CD4-positive, CD25-positive, alpha-beta regulatory T cell (primary cell): ENCODE measurements around the gene TMEM260. TPM values are rescaled to one million over a fixed set of nuclear protein-coding genes. Genes with fewer than 3 reads are reported as not detected.
"Not testable (repeated sequence)": the region's sequence is repeated elsewhere in the genome, so short reads cannot be mapped to it uniquely, and the experiment has no call there.

Experiments
- ATAC-seq, 2 donors: fragments of 150-1000 bp; cut with Tn5 transposase; one replicate each; pipeline ENCODE4 v1.10.0; 2021; ENCODE audit warnings: low read depth in 2 of 2, moderate number of reproducible peaks in 2 of 2, moderate library complexity in 1 of 2
- DNase-seq, 3 donors: peaks; one replicate each; pipeline versions ENCODE4 v3.0.0 to v3.0.0-alpha.2; 2012 to 2022; ENCODE audit warnings: mixed read lengths in 1 of 3
- H3K27ac ChIP-seq: one replicate; pipeline ENCODE4 v1.7.0; 2013; ENCODE audit warnings: mild to moderate bottlenecking, low read length; ENCODE audit not compliant: insufficient read depth, poor library complexity, severe bottlenecking
- H3K27me3 ChIP-seq: one replicate; pipeline ENCODE4 v1.7.0; 2013; ENCODE audit warnings: low read length; ENCODE audit not compliant: control insufficient read depth, insufficient read depth
- H3K36me3 ChIP-seq: one replicate; pipeline ENCODE4 v1.7.0; 2013; ENCODE audit warnings: mild to moderate bottlenecking, low read length, moderate library complexity; ENCODE audit not compliant: control insufficient read depth, insufficient read depth
- H3K4me1 ChIP-seq: 2 replicates; pipeline ENCODE4 v1.7.0; 2013; ENCODE audit warnings: mild to moderate bottlenecking, low read length; ENCODE audit not compliant: insufficient read depth, control insufficient read depth, poor library complexity, severe bottlenecking
- H3K4me3 ChIP-seq: one replicate; pipeline ENCODE4 v1.7.0; 2013; ENCODE audit warnings: low read depth, mild to moderate bottlenecking, low read length, moderate library complexity
- H3K9me3 ChIP-seq, 2 experiments: 1 replicate in 1 of 2; 2 replicates in 1 of 2; pipeline ENCODE4 v1.7.0; 2013; ENCODE audit warnings: low read length in 2 of 2, mild to moderate bottlenecking in 1 of 2, moderate library complexity in 1 of 2; ENCODE audit not compliant: control insufficient read depth in 2 of 2
- H3K27ac Mint-ChIP-seq, 3 donors: one replicate each; pipeline ENCODE4 v1.8.0; 2020 to 2022; ENCODE audit warnings: mild to moderate bottlenecking in 3 of 3, mixed read lengths in 3 of 3, moderate library complexity in 2 of 3
- H3K27me3 Mint-ChIP-seq: one replicate; pipeline ENCODE4 v1.8.0; 2022; ENCODE audit warnings: mild to moderate bottlenecking, mixed read lengths
- H3K36me3 Mint-ChIP-seq: one replicate; pipeline ENCODE4 v1.8.0; 2020; ENCODE audit warnings: mixed read lengths
- H3K4me1 Mint-ChIP-seq, 4 donors: one replicate each; pipeline ENCODE4 v1.8.0; 2020 to 2022; ENCODE audit warnings: mixed read lengths in 4 of 4, mild to moderate bottlenecking in 1 of 4
- H3K4me3 Mint-ChIP-seq, 4 donors: one replicate each; pipeline ENCODE4 v1.8.0; 2020 to 2022; ENCODE audit warnings: mild to moderate bottlenecking in 4 of 4, mixed read lengths in 4 of 4, moderate library complexity in 3 of 4
- H3K9me3 Mint-ChIP-seq, 7 donors: one replicate each; pipeline ENCODE4 v1.8.0; 2020 to 2022; ENCODE audit warnings: mixed read lengths in 7 of 7, mild to moderate bottlenecking in 3 of 7, moderate library complexity in 2 of 7
- polyA plus RNA-seq, 4 donors: library from polyadenylated mRNA; unstranded; fragments of 300-500 nt; fragmentation: Illumina TruSeq; gene quantifications; one replicate each; pipeline ENCODE4 v1.2.3, GENCODE V29; 2021
- total RNA-seq: library from RNA; stranded (reverse); gene quantifications from one replicate; pipeline ENCODE4 v1.2.3, GENCODE V29; 2022

TMEM260 gene
- total and polyA plus RNA-seq, 5 donors from 2014 or later: 10.3 to 29.0 (median 11.6) TPM

DNA sequence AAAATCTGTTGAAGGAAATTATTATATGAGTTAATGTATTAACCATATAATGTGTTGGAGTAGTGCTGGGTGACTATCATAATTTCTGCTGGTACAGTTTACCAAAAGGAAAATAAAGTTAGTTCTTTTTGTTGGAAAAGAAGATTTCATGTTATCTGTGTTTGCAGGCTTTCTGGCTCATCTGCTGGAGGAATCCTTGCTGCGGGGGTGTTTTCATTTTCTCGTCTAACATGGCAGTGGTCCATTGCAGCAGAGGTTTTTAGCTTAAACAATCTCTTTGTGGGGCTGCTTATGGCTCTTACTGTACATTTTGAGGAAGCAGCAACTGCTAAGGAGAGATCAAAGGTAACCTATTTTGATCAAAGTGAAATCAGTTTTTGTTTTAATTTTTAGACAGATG is 24.1 kb downstream of the TMEM260 start:
- H3K4me1 Mint-ChIP-seq: peaks cover 7 to 23% (median 22%) of the 10 kb centered on the region in 4 donors
- Histone ChIP-seq H3K27me3 (no peaks in the 10 kb centered on the region), H3K4me3 (no peak overlapping the region), H3K4me1 (no peaks in the 10 kb centered on the region), H3K27ac (no peak overlapping the region), H3K9me3 (no peaks in the 10 kb centered on the region), H3K36me3 (peaks cover 17% of the 10 kb centered on the region)
- peaks cover 47% of the 10 kb centered on the region for H3K36me3 Mint-ChIP-seq
- H3K27ac Mint-ChIP-seq: no peak overlapping the region
- no peak overlapping the region for H3K4me3 Mint-ChIP-seq
- DNase-seq: no peak
- ATAC-seq: no peak
- peaks cover 0 to 1% (median 0%) of the 10 kb centered on the region in 7 donors for H3K9me3 Mint-ChIP-seq
- no peaks in the 10 kb centered on the region for H3K27me3 Mint-ChIP-seq

DNA sequence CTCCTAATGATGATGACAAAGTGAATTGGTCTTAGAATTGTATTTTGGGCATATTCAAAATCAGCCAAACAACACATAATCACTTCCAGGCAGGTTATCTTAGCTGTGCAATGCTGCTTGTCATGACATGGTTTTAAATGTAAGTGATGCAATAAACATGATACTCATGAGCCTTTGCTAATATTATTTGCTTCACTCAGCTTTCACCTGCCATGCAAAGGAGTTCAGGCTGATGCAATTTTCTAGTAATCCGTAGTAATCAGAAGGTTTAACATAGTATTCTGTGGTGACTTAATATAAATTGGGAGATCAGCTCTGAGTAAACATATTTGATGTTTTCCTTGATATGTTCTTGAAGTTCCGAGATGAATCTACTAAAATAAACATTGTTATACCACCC is 29.1 kb downstream of the TMEM260 start:
- H3K27ac Mint-ChIP-seq: no peak overlapping the region
- Histone ChIP-seq H3K27ac (no peak overlapping the region), H3K27me3 (no peaks in the 10 kb centered on the region), H3K4me1 (no peaks in the 10 kb centered on the region), H3K36me3 (peaks cover 55% of the 10 kb centered on the region), H3K9me3 (no peaks in the 10 kb centered on the region), H3K4me3 (no peak overlapping the region)
- no peak for DNase-seq
- no peaks in the 10 kb centered on the region for H3K27me3 Mint-ChIP-seq
- H3K4me3 Mint-ChIP-seq: no peak overlapping the region
- no peaks in the 10 kb centered on the region for H3K9me3 Mint-ChIP-seq
- peaks cover 0 to 14% (median 9%) of the 10 kb centered on the region in 4 donors for H3K4me1 Mint-ChIP-seq
- no peak for ATAC-seq
- peaks cover 54% of the 10 kb centered on the region for H3K36me3 Mint-ChIP-seq

DNA sequence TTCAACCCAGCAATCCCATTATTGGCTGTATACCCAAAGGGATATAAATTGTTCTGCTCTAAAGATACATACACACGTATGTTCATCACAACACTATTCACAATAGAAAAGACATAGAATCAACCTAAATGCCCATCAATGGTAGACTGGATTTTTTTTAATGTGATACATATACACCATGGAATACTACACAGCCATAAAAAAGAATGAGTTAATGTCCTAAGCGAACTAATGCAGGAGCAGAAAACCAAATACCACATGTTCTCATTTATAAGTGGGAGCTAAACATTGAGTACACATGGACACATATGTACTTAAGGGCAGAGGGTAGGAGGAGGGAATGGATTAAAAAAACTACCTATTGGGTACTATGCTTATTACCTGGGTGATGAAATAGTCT is 32.1 kb downstream of the TMEM260 start:
- not testable (repeated sequence) for H3K27ac Mint-ChIP-seq, H3K9me3 ChIP-seq, DNase-seq, H3K4me1 Mint-ChIP-seq, H3K27ac ChIP-seq, ATAC-seq, H3K27me3 Mint-ChIP-seq, H3K4me3 ChIP-seq, H3K9me3 Mint-ChIP-seq, H3K4me3 Mint-ChIP-seq, H3K27me3 ChIP-seq, H3K4me1 ChIP-seq
- H3K36me3 ChIP-seq: peaks cover 61% of the 10 kb centered on the region
- peaks cover 51% of the 10 kb centered on the region for H3K36me3 Mint-ChIP-seq

DNA sequence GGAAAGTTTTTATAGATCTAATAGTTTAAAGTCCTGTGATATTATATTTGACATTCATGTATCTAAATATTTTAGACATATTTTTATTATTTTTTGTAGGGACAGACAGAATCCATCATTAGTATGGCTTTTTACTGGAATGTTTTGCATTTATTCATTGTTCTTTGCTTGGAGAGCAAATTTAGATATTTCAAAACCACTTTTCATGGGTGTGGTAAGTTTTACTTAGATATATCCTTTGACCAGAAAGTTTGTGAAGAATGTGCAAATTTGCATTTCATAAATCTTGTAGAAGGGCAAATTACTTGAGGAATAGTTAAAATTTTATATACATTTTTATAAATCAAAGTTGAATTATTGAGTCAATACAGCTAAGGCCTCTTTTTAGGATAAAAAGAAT is 37.5 kb downstream of the TMEM260 start:
- no peaks in the 10 kb centered on the region for H3K9me3 ChIP-seq
- no peaks in the 10 kb centered on the region for H3K27me3 ChIP-seq
- Mint-ChIP-seq H3K27me3 (no peaks in the 10 kb centered on the region), H3K27ac (no peak overlapping the region), H3K4me3 (no peak overlapping the region), H3K36me3 (peaks cover 55% of the 10 kb centered on the region), H3K9me3 (no peaks in the 10 kb centered on the region), H3K4me1 (no peaks in the 10 kb centered on the region)
- H3K4me1 ChIP-seq: no peaks in the 10 kb centered on the region
- DNase-seq: no peak
- H3K36me3 ChIP-seq: peaks cover 71% of the 10 kb centered on the region
- no peak overlapping the region for H3K27ac ChIP-seq
- no peak for ATAC-seq
- no peak overlapping the region for H3K4me3 ChIP-seq

DNA sequence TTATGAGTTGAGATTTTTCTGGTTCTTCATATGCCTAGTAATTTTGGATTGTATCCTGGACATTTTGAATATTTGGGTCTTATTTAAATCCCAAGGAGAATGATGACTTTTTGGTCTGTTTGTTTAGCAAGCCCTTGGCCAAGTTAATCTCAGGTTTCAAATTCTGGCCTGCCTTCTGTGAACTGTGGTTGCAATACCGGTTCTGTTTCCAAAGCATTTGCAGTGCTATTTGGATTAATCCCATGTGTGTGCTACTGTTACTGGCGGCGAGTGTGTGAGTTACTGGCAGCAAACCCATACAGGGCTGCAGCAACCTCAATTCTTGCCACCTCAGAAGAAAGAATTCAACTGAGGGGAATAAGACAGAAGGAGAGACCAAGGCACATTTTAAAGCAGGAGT is 51.1 kb downstream of the TMEM260 start:
- Histone ChIP-seq H3K4me1 (no peaks in the 10 kb centered on the region), H3K36me3 (peaks cover 76% of the 10 kb centered on the region)

DNA sequence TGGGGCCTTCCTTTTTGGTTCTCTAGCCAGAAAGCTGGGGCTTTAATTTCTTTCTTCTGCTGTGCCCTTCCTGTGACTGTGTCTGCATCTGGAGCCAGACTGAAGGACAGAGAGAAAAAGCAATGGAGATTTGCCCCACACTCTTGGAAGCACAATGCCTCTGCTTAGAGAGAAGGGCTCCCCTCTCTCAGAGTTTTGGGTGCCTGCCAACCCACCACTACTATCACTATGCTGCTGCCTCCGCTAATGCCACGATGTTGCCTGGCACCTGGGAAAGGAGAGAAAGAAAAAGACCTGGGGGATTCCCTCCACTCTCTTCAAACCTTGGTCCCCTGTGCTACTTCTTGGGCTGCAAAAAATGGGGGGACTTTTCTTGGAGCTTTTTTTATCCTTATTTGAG is 52.6 kb downstream of the TMEM260 start:
- Histone ChIP-seq H3K9me3 (peaks cover 16 to 18% of the 10 kb centered on the region in 2 experiments), H3K4me1 (no peaks in the 10 kb centered on the region), H3K27me3 (no peaks in the 10 kb centered on the region), H3K36me3 (peaks cover 76% of the 10 kb centered on the region), H3K4me3 (no peak overlapping the region), H3K27ac (no peak overlapping the region)
- Mint-ChIP-seq H3K36me3 (peaks cover 76% of the 10 kb centered on the region), H3K9me3 (peaks cover 0 to 19% (median 2%) of the 10 kb centered on the region in 7 donors), H3K27me3 (no peaks in the 10 kb centered on the region), H3K4me1 (peaks cover 0 to 7% (median 3%) of the 10 kb centered on the region in 4 donors), H3K4me3 (no peak overlapping the region), H3K27ac (no peak overlapping the region)
- DNase-seq: no peak
- ATAC-seq: no peak

More for the DNA sequence above, 51.1 kb downstream of the TMEM260 start:
- Histone ChIP-seq H3K9me3 (peaks cover 16 to 18% of the 10 kb centered on the region in 2 experiments), H3K4me3 (no peak overlapping the region), H3K27ac (no peak overlapping the region), H3K27me3 (no peaks in the 10 kb centered on the region)
- Mint-ChIP-seq H3K4me1 (peaks cover 0 to 7% (median 3%) of the 10 kb centered on the region in 4 donors), H3K4me3 (no peak overlapping the region), H3K36me3 (peaks cover 73% of the 10 kb centered on the region), H3K9me3 (peaks cover 0 to 19% (median 2%) of the 10 kb centered on the region in 7 donors), H3K27ac (no peak overlapping the region), H3K27me3 (no peaks in the 10 kb centered on the region)
- DNase-seq (no peak), ATAC-seq (no peak)

DNA sequence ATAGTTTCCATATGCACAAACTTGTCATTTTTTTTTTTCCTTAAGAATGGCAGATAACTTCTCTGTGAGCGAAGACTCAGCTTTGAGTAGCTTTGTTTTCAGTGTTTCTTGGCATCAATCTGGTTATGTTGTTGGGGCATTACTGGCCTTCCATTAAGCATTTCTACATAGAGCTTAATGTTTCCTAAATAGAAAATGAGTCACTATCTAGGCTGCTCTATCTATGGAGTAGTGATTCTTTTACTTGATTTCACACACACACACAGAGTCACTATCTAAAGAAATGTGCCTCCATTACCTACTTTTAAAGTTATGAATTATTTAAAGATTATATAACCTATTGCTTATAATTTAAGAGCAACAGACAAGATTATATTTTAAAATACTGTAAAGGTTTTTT is 53.9 kb downstream of the TMEM260 start:
- no peak for ATAC-seq
- H3K27ac ChIP-seq: no peak overlapping the region
- H3K4me1 Mint-ChIP-seq: peaks cover 0 to 7% (median 3%) of the 10 kb centered on the region in 4 donors
- no peaks in the 10 kb centered on the region for H3K4me1 ChIP-seq
- peaks cover 79% of the 10 kb centered on the region for H3K36me3 ChIP-seq
- no peak overlapping the region for H3K4me3 Mint-ChIP-seq
- peaks cover 77% of the 10 kb centered on the region for H3K36me3 Mint-ChIP-seq
- no peak overlapping the region for H3K27ac Mint-ChIP-seq
- H3K9me3 Mint-ChIP-seq: peaks cover 1 to 10% (median 4%) of the 10 kb centered on the region in 7 donors
- H3K9me3 ChIP-seq: peaks cover 12 to 16% of the 10 kb centered on the region in 2 experiments
- no peak overlapping the region for H3K4me3 ChIP-seq
- no peaks in the 10 kb centered on the region for H3K27me3 Mint-ChIP-seq
- H3K27me3 ChIP-seq: no peaks in the 10 kb centered on the region
- no peak for DNase-seq

DNA sequence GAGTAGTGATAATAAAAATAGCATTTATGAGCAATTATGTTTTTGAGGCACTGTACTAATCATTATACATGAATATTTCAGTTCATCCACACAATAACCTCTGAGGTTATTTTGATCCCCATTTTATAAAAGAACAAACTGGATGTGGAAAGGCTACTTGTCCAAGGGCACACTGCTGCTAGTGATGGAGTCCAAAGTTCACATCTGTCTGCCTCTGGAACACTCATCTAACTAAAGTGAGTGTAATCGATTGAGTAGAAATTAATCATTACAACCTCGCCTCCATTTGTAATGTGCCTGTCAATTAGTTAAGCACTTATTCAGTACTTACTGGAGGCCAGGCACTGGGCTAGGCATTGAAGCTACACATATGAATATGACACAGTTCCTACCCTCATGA is 55.4 kb downstream of the TMEM260 start:
- Histone ChIP-seq H3K27ac (no peak overlapping the region), H3K27me3 (no peaks in the 10 kb centered on the region), H3K4me1 (no peaks in the 10 kb centered on the region), H3K36me3 (peaks cover 83% of the 10 kb centered on the region), H3K4me3 (no peak overlapping the region), H3K9me3 (peaks cover 7 to 9% of the 10 kb centered on the region in 2 experiments)
- peaks cover 1 to 10% (median 3%) of the 10 kb centered on the region in 7 donors for H3K9me3 Mint-ChIP-seq
- no peaks in the 10 kb centered on the region for H3K27me3 Mint-ChIP-seq
- peaks cover 83% of the 10 kb centered on the region for H3K36me3 Mint-ChIP-seq
- no peak overlapping the region for H3K4me3 Mint-ChIP-seq
- H3K27ac Mint-ChIP-seq: no peak overlapping the region
- H3K4me1 Mint-ChIP-seq: peaks cover 0 to 6% (median 3%) of the 10 kb centered on the region in 4 donors
- ATAC-seq (no peak), DNase-seq (no peak)
